ENCODE results near the gene TPCN1. TPM values are rescaled to one million over a fixed set of nuclear protein-coding genes. Genes with fewer than 3 reads are reported as not detected.

TPCN1 gene
- total and polyA plus RNA-seq, 10 donors, result 15.5 to 90.1 (median 46.7) TPM

- intact Hi-C loops (cut with DNase I; ENCODE audit: low total_unique reads), result no loop called here
- Histone ChIP-seq H3K27ac (peak overlapping the region in 6 of 8 donors; percentile 89 to 95 (median 91)), H3K4me3 (peak overlapping the region; percentile 64 to 89 (median 76)), H3K4me1 (peaks cover 12 to 78% (median 53%) of the 10 kb centered on the region in 6 donors), H3K27me3 (replicated peaks in 1 of 7) (no peaks in the 10 kb centered on the region), H3K36me3 (peaks cover 0 to 47% (median 21%) of the 10 kb centered on the region in 6 donors), H3K9me3 (no peaks in the 10 kb centered on the region)
- 69 to 85% (median 77%) methylated on average over 5 of the region's 5 CpGs for WGBS, 5 donors
- DNase-seq, result no peak
- TF ChIP-seq POLR2AphosphoS5 (IDR thresholded peaks at IDR 0.05), result no peak
- no peak for TF ChIP-seq POLR2A (IDR thresholded peaks at IDR 0.05)
- TF ChIP-seq CTCF (IDR thresholded peaks at IDR 0.05 in 8 of 11, conservative IDR thresholded peaks at IDR 0.05 in 3 of 11), result no peak
Observed at GRCh38 chr12:113333418-113333750, 112.1 kb downstream of the TPCN1 start.

GRCh38 chr12:113333877-113334785 lies 112.9 kb downstream of the TPCN1 start:
- 6 to 18% (median 13%) methylated on average over 27 of the region's 27 CpGs for WGBS, 5 donors
- Histone ChIP-seq H3K9me3 (no peaks in the 10 kb centered on the region), H3K4me1 (peaks cover 12 to 71% (median 47%) of the 10 kb centered on the region in 6 donors), H3K27ac (peak overlapping the region; percentile 53 to 95 (median 90)), H3K36me3 (peaks cover 0 to 40% (median 21%) of the 10 kb centered on the region in 6 donors), H3K27me3 (replicated peaks in 1 of 7) (no peaks in the 10 kb centered on the region), H3K4me3 (peak overlapping the region; percentile 64 to 89 (median 76))
- no peak for TF ChIP-seq CTCF (IDR thresholded peaks at IDR 0.05 in 8 of 11, conservative IDR thresholded peaks at IDR 0.05 in 3 of 11)
- TF ChIP-seq POLR2AphosphoS5 (IDR thresholded peaks at IDR 0.05), result peak in 1 of 3 donors; percentile 46
- peak; percentile 85 for DNase-seq
- intact Hi-C loops (cut with DNase I; ENCODE audit: low total_unique reads), result no loop called here

- peaks cover 8 to 62% (median 40%) of the 10 kb centered on the region in 6 donors for H3K4me1 ChIP-seq
- peak; percentile 98 for DNase-seq
- H3K27ac ChIP-seq, result peak within 1 kb of the TSS; percentile 53 to 95 (median 90)
- H3K9me3 ChIP-seq, result no peaks in the 10 kb centered on the region
- peaks cover 0 to 31% (median 21%) of the 10 kb centered on the region in 6 donors for H3K36me3 ChIP-seq
- WGBS, 5 donors, result 0 to 1% (median 1%) methylated on average over 52 to 62 of the region's 62 CpGs
- peak within 1 kb of the TSS; percentile 64 to 89 (median 76) for H3K4me3 ChIP-seq
- no peaks in the 10 kb centered on the region for H3K27me3 ChIP-seq (replicated peaks in 1 of 7)
- intact Hi-C loops (cut with DNase I; ENCODE audit: low total_unique reads), result no loop called here
- TF ChIP-seq POLR2AphosphoS5 (IDR thresholded peaks at IDR 0.05), result peak; percentile 97 to 98 (median 98)
- TF ChIP-seq CTCF (IDR thresholded peaks at IDR 0.05 in 8 of 11, conservative IDR thresholded peaks at IDR 0.05 in 3 of 11), result peak in 2 of 11 experiments; percentile 12 to 20
- TF ChIP-seq POLR2A (IDR thresholded peaks at IDR 0.05), result peak in 2 of 3 donors; percentile 56 to 87
Observed at GRCh38 chr12:113334786-113335539, 113.7 kb downstream of the TPCN1 start, which contains the start of gene SLC8B1. Gene SLC8B1 (minus strand): TSS chr12:113335109. CDS start chr12:113332878, 2,231 bp downstream.

Data from spleen (tissue), 11 donors.